Retinal pigment epithelial cell (primary cell): ENCODE measurements around the gene TBXAS1.
A peak's percentile ranks its signal among the peaks of the same experiment; 100 is the strongest.

Experiments used
- DNase-seq: peaks from one replicate; pipeline ENCODE4 v3.0.0-alpha.2; 2010; ENCODE audit warnings: low read depth
- H3K4me3 ChIP-seq: 2 replicates; pipeline ENCODE4 v1.5.1; 2011; ENCODE audit warnings: mild to moderate bottlenecking, low read length, control low read depth, moderate library complexity
- TF ChIP-seq, protein P1 (sequence below): conservative IDR thresholded peaks from 2 replicates; pipeline ENCODE4 v1.5.1; 2011; ENCODE audit warnings: low read depth, low read length, control low read depth, inconsistent platforms

TBXAS1 gene

DNA sequence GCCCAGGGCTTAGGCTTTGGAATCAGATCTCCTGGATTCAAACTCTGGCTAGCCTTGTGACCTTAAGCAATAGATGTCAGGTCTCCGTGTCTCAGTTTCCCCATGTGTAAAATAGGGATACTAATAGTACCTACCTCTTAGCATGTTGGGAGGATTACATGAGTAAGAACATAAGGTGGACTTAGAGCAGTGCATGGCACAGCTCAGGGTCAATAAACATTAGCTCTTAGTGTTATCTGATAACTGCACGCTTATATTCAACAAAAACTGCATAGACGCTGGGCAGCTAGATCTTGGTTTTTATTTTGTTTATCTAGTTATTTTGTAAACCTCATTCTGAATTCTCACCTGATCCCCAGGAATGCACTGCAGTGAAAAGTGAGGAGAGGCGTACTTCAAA is 17.2 kb downstream of the TBXAS1 start:
- TF ChIP-seq, protein P1, sequence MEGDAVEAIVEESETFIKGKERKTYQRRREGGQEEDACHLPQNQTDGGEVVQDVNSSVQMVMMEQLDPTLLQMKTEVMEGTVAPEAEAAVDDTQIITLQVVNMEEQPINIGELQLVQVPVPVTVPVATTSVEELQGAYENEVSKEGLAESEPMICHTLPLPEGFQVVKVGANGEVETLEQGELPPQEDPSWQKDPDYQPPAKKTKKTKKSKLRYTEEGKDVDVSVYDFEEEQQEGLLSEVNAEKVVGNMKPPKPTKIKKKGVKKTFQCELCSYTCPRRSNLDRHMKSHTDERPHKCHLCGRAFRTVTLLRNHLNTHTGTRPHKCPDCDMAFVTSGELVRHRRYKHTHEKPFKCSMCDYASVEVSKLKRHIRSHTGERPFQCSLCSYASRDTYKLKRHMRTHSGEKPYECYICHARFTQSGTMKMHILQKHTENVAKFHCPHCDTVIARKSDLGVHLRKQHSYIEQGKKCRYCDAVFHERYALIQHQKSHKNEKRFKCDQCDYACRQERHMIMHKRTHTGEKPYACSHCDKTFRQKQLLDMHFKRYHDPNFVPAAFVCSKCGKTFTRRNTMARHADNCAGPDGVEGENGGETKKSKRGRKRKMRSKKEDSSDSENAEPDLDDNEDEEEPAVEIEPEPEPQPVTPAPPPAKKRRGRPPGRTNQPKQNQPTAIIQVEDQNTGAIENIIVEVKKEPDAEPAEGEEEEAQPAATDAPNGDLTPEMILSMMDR = no peak
- no peak for DNase-seq
- no peak overlapping the region for H3K4me3 ChIP-seq

- TF ChIP-seq, protein P1 = no peak
- no peak for DNase-seq
- H3K4me3 ChIP-seq = no peak overlapping the region
These were observed 19.2 kb downstream of the TBXAS1 start for GRCh38 chr7:139848274-139848673.

GRCh38 chr7:139850906-139851305 is 21.8 kb downstream of the TBXAS1 start:
- TF ChIP-seq, protein P1 = no peak
- DNase-seq = no peak
- H3K4me3 ChIP-seq = no peak overlapping the region

DNA sequence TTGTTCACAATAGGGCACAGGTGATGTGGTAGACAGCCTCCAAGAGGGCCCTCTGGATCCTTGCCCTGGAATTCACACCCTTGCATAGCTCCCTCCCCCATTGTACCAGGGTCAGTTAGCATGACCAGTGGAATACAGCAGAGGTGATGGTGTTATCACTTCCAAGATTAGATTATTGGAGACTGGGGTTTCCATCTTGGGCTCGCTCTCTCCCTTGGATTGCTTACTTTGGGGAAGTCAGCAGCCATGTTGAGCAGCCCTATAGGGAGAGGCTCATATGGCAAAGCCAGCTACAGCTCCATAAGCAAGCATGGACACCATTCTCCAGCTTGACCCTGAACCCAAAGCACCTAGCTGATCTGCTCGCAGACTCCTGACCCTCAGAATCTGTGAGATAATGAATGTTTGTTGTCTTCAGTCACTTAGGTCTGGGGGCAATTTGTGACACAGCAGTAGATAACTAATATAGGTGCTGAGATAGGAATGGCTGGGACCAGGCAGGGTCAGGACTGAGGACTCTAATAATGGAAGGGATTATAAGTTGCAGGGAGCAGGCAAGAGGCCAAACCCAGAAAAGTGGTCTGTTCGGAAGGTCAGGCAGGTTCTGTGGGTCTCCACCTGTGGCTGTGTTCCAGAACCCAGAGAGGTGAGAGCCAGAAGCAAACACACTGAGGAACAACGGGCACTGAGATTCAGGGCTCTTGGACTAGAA is 22.9 kb downstream of the TBXAS1 start:
- DNase-seq = no peak
- no peak overlapping the region for H3K4me3 ChIP-seq
- TF ChIP-seq, protein P1 = no peak

GRCh38 chr7:139852482-139852845 is 23.4 kb downstream of the TBXAS1 start:
- TF ChIP-seq, protein P1 = no peak
- DNase-seq = peak; percentile 66

GRCh38 chr7:139853506-139854123 is 24.6 kb downstream of the TBXAS1 start:
- peak; percentile 88 for DNase-seq
- H3K4me3 ChIP-seq = no peak overlapping the region
- TF ChIP-seq, protein P1 = no peak

More at GRCh38 chr7:139852482-139852845, 23.4 kb downstream of the TBXAS1 start:
- no peak overlapping the region for H3K4me3 ChIP-seq

DNA sequence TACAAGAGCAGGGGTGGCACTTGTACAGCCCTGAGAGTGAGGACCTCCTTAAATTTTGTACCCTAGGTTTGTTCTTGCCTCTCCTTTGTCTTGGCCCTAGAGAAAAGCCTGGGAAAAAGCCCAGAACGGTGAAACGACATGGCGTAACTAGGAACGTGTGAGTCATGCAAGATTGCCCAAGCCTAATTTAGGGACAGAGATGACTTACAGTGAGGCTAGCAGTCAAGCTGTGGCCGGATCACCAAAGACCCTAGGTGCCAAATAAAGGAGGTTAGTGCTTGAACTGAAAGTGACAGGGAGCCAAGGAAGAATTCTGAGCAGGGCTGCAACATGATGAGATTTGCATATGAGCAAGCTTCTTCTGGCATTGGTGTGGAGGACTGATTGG is 25.1 kb downstream of the TBXAS1 start:
- H3K4me3 ChIP-seq = no peak overlapping the region
- TF ChIP-seq, protein P1 = no peak
- no peak for DNase-seq
